Calu3 (cell line): Measurements from ENCODE around the gene ITGB1. TPM values are rescaled to one million over a fixed set of nuclear protein-coding genes. Genes with fewer than 3 reads are reported as not detected.

Source experiments
- BruUV-seq: library from RNA; stranded (reverse); fragments of 400-500 nt; replicated peaks from 2 replicates; lab custom pipeline; 2021; lab: Mats Ljungman, UMichigan
- CTCF ChIA-PET: fragments of 300-600 bp; sonication (Branson Sonifier 250); formaldehyde crosslinking; loops from one replicate; lab custom pipeline; 2022; ENCODE audit warnings: antibody characterized with exemption; lab: Charles Lee
- DNase-seq: peaks from one replicate; pipeline ENCODE4 v3.0.0; 2022
- H3K27ac Mint-ChIP-seq: one replicate; pipeline ENCODE4 v1.8.0; 2022; ENCODE audit warnings: mixed read lengths; ENCODE audit not compliant: unreplicated experiment
- H3K27me3 Mint-ChIP-seq: one replicate; pipeline ENCODE4 v1.8.0; 2022; ENCODE audit warnings: mixed read lengths; ENCODE audit not compliant: unreplicated experiment
- H3K36me3 Mint-ChIP-seq: one replicate; pipeline ENCODE4 v1.8.0; 2022; ENCODE audit warnings: mild to moderate bottlenecking, moderate library complexity, mixed read lengths; ENCODE audit not compliant: insufficient read depth, unreplicated experiment
- H3K4me1 Mint-ChIP-seq: one replicate; pipeline ENCODE4 v1.8.0; 2022; ENCODE audit warnings: mild to moderate bottlenecking, low read depth, mixed read lengths; ENCODE audit not compliant: unreplicated experiment
- H3K4me3 Mint-ChIP-seq: one replicate; pipeline ENCODE4 v1.8.0; 2022; ENCODE audit warnings: mild to moderate bottlenecking, low read depth, moderate library complexity, mixed read lengths; ENCODE audit not compliant: unreplicated experiment
- H3K9me3 Mint-ChIP-seq: one replicate; pipeline ENCODE4 v1.8.0; 2022; ENCODE audit warnings: low read depth, mixed read lengths; ENCODE audit not compliant: unreplicated experiment
- CTCF ChIP-seq: fragments of 200-600 bp; IDR thresholded peaks from one replicate; pipeline ENCODE4 v1.8.0; 2022; ENCODE audit warnings: antibody characterized with exemption; ENCODE audit not compliant: unreplicated experiment
- intact Hi-C: fragments of 100-400 bp; cut with micrococcal nuclease; formaldehyde crosslinking; loops from one replicate; pipeline ENCODE4 v1.10.0; 2022; ENCODE audit not compliant: unreplicated experiment
- total RNA-seq: library from RNA; stranded (reverse); gene quantifications from 2 replicates; pipeline ENCODE4 v1.2.3, GENCODE V29; 2022

The ITGB1 gene
- total RNA-seq, 1 experiment from 2014 or later: 1,455 TPM

GRCh38 chr10:32954080-32954479 is 4.0 kb downstream of the ITGB1 start:
- Mint-ChIP-seq H3K4me1 (peaks cover 43% of the 10 kb centered on the region), H3K36me3 (peaks cover 96% of the 10 kb centered on the region), H3K27ac (peak overlapping the region; percentile 97), H3K9me3 (no peaks in the 10 kb centered on the region), H3K4me3 (peak overlapping the region; percentile 98), H3K27me3 (no peaks in the 10 kb centered on the region)
- no TSS peak for BruUV-seq
- TF ChIP-seq CTCF: no peak
- DNase-seq: no peak
- intact Hi-C loops: no loop called here
- CTCF ChIA-PET: interaction anchor here (0.9 to 2.3 kb wide), 5 partner anchors 10 to 55 kb away, joined by 3 to 7 read pairs (median 4); no protein-coding TSS in a partner anchor

- intact Hi-C loops: no loop called here
- peak overlapping the region; percentile 97 for H3K27ac Mint-ChIP-seq
Measured at GRCh38 chr10:32953277-32953927, 4.6 kb downstream of the ITGB1 start.

GRCh38 chr10:32952541-32953276 is 5.3 kb downstream of the ITGB1 start:
- peaks cover 97% of the 10 kb centered on the region for H3K36me3 Mint-ChIP-seq
- peak overlapping the region; percentile 97 for H3K27ac Mint-ChIP-seq
- H3K9me3 Mint-ChIP-seq: no peaks in the 10 kb centered on the region
- peaks cover 53% of the 10 kb centered on the region for H3K4me1 Mint-ChIP-seq
- DNase-seq: no peak
- H3K27me3 Mint-ChIP-seq: no peaks in the 10 kb centered on the region
- BruUV-seq: no TSS peak
- CTCF ChIA-PET: interaction anchor here (1.2 to 2.4 kb wide), 4 partner anchors 9 to 56 kb away, joined by 3 to 8 read pairs (median 4); no protein-coding TSS in a partner anchor
- peak overlapping the region; percentile 98 for H3K4me3 Mint-ChIP-seq
- no peak for TF ChIP-seq CTCF
- intact Hi-C loops: no loop called here

More at GRCh38 chr10:32953277-32953927, 4.6 kb downstream of the ITGB1 start:
- H3K36me3 Mint-ChIP-seq: peaks cover 96% of the 10 kb centered on the region
- H3K27me3 Mint-ChIP-seq: no peaks in the 10 kb centered on the region
- peaks cover 46% of the 10 kb centered on the region for H3K4me1 Mint-ChIP-seq
- no peak for TF ChIP-seq CTCF
- H3K9me3 Mint-ChIP-seq: no peaks in the 10 kb centered on the region
- H3K4me3 Mint-ChIP-seq: peak overlapping the region; percentile 98
- no TSS peak for BruUV-seq
- DNase-seq: no peak
- CTCF ChIA-PET: interaction anchor here (0.9 to 2.3 kb wide), 4 partner anchors 9 to 55 kb away, joined by 3 to 7 read pairs (median 4); no protein-coding TSS in a partner anchor

- peaks cover 57% of the 10 kb centered on the region for H3K4me1 Mint-ChIP-seq
- BruUV-seq: no TSS peak
- CTCF ChIA-PET: interaction anchor here (0.6 to 2.4 kb wide), 4 partner anchors 10 to 150 kb away, joined by 3 to 8 read pairs (median 4); no protein-coding TSS in a partner anchor
- no peaks in the 10 kb centered on the region for H3K9me3 Mint-ChIP-seq
- intact Hi-C loops: no loop called here
- peak overlapping the region; percentile 98 for H3K4me3 Mint-ChIP-seq
- H3K27ac Mint-ChIP-seq: peak overlapping the region; percentile 97
- no peaks in the 10 kb centered on the region for H3K27me3 Mint-ChIP-seq
- no peak for TF ChIP-seq CTCF
- peaks cover 97% of the 10 kb centered on the region for H3K36me3 Mint-ChIP-seq
- DNase-seq: no peak
Measured at GRCh38 chr10:32952094-32952493, 5.9 kb downstream of the ITGB1 start.
